ENCODE measurements around the gene TPSAB1.

TPSAB1 gene

DNA sequence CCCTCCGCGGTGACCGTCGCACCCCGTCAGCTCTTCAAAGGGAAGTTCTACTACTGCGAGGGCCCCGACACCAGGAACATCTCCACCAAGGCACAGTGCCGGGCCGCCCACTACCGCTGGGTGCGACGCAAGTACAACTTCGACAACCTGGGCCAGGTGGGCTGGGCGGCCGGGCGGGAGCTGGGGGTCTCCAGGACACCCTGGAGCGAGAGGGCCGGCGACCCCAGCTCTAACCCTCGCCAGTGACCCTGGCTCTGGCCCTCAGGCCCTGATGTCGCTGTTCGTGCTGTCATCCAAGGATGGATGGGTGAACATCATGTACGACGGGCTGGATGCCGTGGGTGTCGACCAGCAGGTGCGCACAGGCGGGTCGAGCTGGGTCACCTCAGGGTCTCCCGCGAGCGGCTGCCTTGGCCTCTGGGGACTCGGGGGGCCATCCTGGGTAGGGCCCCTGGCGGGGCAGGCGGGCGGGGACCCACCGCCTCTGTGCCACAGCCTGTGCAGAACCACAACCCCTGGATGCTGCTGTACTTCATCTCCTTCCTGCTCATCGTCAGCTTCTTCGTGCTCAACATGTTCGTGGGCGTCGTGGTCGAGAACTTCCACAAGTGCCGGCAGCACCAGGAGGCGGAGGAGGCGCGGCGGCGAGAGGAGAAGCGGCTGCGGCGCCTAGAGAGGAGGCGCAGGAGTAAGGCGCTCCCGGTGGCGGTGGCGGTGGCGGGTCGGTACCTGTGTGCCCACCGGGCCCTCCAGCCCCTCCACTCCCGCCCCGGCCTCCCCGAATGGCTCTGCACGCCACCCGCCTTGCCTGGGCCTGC is 28.8 kb upstream of the TPSAB1 start:
- DNase-seq: no peak

DNA sequence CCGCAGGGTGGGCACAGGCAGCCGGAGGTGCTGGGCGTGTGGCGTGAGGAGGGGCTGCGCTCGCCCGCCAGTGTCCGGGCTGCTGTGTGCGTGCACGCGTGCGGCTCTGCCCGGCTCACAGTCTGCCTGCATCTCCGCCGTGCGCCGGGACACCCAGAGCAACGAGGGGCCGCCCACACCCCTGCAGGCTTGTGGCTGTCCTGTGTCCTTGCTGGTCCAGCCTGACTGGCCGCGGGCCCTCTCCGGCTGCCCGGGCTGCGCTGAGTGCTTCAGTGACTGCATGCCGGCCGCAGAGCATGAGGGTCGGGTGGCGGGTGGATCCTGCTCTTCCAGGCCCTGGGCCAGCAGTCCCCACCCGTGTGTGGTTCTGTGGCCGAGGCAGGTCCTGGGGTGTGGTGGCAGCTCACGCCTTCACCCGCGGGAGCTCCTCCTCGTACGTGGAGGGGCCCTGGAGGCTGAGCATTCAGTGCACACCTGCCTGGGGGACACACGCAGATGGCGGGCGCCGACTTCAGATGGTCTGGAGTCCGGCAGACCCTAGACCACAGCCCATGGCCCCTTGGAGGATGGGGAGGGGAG is 27.8 kb upstream of the TPSAB1 start:
- no peak for DNase-seq

DNA sequence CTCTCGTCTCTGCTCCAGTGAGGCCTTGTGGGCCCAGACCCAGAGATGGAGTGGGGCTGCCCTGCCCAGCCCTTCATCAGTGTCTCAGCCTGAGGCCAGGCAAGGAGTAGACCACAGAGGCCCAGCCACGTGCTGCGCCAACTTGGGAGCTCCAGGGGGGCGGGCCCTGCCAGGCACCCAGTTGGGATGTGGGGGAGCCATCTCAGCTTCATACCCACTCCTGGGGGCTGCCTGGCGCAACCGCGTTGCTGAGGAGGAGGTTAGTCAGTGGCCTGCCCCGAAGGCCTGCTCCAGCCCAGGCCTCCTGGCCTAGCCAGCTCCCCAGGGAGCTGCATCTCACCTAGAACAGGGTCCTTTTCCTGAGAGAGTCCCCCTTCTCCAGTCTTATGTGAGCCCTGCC is 27.3 kb upstream of the TPSAB1 start:
- DNase-seq: no peak

DNA sequence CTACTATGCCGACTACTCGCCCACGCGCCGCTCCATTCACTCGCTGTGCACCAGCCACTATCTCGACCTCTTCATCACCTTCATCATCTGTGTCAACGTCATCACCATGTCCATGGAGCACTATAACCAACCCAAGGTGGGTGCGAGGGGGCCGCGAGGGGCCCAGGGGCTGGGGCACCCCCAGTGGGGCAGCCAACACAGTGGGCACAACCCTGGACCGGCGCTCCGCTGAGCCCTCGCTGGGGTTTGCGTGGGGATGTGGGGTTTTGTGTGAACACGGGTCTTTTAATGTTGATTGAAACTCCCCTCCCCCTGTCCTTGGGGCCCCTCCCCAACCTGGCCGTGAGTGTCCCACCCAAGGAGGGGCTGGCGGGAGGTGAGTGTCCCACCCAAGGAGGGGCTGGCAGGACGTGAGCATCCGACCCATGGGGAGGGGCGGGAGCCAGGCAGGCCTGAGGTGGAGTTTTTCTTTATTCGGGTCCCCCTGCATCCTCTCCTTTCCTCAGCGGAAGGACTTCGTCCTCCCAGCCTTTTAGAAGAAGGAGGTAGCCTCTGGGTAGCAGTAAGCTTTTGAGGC is 26.6 kb upstream of the TPSAB1 start:
- no peak for DNase-seq

DNA sequence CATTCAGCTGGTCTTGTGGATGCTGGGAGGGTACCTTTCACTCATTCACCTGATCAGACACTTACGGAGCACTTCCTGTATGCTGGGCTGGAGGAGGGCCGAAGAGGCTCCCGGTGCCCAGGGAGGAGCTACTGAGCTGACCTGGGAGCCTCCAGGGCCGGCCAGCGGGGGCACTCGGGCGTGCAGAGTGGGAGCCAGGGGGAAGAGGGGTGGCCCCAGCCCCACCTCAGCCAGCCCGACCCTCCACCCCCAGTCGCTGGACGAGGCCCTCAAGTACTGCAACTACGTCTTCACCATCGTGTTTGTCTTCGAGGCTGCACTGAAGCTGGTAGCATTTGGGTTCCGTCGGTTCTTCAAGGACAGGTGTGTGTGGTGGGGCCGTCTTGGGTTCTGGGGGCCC is 25.8 kb upstream of the TPSAB1 start:
- no peak for DNase-seq

DNA sequence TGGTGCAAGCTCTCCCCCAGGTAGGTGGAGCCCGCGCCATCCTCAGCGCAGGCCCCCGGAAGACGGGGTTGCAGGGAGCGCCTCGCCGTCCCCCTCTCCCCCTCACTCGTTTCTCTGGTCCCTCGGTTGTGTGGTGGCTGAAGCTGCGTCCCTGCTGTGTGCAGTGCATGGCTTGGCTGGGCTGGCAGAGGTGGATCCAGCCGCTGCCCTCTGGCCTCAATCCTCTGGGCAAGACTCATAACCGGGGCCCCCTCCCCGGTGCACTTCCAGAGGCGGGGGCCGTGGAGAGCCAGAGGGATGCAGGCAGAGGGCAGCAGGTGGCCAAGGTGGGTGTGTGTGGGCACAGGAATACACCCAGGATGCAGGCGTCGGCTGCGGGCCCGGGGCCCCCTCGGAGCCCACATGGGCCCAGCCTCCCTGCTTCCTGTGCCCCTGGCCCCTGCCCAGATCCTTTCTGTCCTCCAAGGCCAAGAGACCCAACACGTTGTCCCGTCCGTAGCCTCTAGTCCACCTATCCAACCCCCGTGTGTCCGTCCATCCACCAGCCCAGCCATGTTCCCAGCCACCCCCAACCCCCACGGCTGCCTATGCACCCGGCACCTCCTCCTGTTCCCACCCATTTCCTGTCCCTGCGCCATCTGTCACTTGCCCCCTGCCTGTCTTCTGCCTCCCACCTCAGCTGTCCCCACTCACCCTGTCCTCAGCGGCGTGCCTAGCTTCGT is 24.8 kb upstream of the TPSAB1 start:
- DNase-seq: no peak

DNA sequence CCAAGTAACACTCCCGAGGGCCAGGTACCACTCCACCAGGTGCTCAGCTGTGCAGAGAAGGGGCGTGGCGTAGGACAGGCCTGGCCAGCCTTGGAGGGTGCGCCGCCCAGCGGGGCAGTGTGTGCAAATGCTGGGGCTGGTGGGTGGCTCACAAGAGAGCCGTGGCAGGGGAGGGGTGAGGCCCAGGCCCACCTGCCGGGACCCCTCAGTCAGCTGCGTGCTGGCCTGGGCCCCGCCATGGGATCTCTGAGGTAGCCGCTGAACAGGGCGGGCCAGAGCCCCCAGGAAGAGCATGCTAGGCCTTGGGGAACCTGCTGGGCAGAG is 24.2 kb upstream of the TPSAB1 start:
- DNase-seq: no peak

DNA sequence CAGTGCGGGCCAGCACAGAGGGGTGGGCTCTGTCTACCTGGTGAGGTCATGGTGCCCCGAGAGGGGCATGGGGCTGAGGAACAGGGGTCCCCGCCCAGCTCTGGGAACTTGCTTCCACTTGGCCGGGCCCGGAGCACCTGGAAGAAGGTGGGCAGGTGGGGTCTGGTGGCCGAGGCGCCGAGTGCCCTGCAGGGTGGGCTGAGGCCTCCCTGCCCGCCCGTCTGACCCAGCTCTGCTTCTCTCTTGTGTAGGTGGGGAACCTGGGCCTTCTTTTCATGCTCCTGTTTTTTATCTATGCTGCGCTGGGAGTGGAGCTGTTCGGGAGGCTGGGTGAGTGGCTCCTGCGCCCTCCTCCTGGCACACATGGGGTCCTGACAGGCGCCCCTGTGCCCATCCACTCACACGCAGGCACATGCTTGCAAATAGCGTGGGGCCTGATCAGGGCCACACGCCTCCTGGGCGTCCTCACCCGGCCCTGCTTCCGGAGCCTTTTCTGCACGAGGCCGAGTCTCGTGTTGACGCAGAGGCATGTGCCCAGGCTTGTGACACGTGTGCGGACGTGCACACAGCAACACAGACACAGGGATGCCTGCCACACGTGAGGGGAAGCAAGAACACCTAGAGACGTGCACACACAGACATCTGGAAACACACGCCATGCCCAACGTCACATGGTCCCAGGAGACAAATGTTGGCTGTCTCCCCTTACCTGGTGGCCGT is 23.7 kb upstream of the TPSAB1 start:
- DNase-seq: no peak

DNA sequence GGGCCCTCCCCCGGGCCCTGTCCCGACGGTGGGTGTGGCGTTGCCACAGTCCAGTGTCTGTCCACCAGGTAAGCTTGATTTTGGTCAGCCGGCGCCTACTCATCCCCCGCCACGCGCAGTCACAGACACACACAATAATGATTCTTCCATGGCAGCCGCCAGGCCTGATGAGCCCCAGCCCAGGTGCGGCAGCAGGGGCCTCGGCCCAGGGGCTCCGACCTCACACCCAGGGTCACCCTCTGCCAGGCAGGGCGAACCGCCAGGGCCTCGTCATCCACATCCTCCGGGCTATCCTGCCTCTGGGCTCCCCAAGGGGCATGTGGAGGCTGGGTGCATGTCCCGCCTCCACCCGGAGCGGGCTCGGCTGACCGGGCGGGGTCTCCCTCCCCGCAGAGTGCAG is 23.0 kb upstream of the TPSAB1 start:
- DNase-seq: no peak

DNA sequence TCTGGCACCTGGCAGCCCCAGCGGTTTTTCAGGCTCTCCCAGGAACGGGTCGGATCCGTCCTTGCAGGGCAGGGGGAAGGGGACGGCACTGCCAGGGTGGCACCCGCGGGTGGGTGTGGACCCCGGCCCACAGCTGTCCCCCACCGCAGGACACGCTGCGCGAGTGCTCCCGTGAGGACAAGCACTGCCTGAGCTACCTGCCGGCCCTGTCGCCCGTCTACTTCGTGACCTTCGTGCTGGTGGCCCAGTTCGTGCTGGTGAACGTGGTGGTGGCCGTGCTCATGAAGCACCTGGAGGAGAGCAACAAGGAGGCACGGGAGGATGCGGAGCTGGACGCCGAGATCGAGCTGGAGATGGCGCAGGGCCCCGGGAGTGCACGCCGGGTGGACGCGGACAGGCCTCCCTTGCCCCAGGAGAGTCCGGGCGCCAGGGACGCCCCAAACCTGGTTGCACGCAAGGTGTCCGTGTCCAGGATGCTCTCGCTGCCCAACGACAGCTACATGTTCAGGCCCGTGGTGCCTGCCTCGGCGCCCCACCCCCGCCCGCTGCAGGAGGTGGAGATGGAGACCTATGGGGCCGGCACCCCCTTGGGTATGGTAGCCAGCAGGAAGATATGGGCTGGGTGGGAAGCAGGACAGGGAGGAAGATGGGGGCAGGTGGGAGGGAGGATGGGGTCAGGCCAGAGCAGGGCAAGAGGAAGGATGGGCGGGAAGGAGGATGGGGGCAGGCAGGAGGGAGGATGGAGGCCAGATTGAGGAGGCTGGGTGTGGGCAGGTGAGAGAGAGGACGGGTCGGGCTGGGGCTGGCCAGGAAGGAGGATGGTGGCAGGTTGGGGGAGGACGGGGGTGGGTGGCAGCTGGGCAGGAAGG is 22.2 kb upstream of the TPSAB1 start:
- no peak for DNase-seq

DNA sequence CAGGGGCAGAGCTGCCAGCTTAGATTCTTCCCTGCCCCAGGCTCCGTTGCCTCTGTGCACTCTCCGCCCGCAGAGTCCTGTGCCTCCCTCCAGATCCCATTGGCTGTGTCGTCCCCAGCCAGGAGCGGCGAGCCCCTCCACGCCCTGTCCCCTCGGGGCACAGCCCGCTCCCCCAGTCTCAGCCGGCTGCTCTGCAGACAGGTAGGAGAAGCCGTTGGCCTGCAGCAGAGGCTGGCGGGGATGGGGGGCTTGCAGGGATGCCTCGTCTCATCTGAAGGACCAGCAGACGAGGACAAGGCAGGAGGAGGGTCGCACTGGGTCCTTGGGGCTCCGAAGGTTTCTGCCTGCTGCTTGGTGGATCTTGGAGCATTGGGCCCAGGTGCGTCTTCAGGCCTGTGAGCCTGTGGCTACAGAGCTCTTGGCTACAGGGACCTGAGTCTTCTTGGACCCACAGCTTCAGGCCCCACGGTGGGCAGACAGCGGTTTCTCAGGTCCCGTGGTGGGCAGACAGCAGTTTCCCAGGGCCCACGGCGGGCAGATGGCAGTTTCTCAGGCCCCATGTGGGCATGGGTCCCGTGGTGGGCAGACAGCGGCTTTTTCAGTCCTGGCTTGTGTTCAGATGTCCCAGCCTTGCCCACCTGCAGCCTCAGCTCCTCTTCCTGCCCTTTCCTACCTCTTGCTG is 21.4 kb upstream of the TPSAB1 start:
- DNase-seq: no peak

DNA sequence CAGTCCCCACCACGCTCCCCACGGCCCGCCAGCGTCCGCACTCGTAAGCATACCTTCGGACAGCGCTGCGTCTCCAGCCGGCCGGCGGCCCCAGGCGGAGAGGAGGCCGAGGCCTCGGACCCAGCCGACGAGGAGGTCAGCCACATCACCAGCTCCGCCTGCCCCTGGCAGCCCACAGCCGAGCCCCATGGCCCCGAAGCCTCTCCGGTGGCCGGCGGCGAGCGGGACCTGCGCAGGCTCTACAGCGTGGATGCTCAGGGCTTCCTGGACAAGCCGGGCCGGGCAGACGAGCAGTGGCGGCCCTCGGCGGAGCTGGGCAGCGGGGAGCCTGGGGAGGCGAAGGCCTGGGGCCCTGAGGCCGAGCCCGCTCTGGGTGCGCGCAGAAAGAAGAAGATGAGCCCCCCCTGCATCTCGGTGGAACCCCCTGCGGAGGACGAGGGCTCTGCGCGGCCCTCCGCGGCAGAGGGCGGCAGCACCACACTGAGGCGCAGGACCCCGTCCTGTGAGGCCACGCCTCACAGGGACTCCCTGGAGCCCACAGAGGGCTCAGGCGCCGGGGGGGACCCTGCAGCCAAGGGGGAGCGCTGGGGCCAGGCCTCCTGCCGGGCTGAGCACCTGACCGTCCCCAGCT is 20.3 kb upstream of the TPSAB1 start:
- DNase-seq: no peak

DNA sequence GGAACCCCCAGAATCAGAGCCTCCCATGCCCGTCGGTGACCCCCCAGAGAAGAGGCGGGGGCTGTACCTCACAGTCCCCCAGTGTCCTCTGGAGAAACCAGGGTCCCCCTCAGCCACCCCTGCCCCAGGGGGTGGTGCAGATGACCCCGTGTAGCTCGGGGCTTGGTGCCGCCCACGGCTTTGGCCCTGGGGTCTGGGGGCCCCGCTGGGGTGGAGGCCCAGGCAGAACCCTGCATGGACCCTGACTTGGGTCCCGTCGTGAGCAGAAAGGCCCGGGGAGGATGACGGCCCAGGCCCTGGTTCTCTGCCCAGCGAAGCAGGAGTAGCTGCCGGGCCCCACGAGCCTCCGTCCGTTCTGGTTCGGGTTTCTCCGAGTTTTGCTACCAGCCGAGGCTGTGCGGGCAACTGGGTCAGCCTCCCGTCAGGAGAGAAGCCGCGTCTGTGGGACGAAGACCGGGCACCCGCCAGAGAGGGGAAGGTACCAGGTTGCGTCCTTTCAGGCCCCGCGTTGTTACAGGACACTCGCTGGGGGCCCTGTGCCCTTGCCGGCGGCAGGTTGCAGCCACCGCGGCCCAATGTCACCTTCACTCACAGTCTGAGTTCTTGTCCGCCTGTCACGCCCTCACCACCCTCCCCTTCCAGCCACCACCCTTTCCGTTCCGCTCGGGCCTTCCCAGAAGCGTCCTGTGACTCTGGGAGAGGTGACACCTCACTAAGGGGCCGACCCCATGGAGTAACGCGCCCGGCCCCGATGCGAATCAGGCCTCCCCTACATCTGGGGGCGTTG is 19.5 kb upstream of the TPSAB1 start:
- no peak for DNase-seq

DNA sequence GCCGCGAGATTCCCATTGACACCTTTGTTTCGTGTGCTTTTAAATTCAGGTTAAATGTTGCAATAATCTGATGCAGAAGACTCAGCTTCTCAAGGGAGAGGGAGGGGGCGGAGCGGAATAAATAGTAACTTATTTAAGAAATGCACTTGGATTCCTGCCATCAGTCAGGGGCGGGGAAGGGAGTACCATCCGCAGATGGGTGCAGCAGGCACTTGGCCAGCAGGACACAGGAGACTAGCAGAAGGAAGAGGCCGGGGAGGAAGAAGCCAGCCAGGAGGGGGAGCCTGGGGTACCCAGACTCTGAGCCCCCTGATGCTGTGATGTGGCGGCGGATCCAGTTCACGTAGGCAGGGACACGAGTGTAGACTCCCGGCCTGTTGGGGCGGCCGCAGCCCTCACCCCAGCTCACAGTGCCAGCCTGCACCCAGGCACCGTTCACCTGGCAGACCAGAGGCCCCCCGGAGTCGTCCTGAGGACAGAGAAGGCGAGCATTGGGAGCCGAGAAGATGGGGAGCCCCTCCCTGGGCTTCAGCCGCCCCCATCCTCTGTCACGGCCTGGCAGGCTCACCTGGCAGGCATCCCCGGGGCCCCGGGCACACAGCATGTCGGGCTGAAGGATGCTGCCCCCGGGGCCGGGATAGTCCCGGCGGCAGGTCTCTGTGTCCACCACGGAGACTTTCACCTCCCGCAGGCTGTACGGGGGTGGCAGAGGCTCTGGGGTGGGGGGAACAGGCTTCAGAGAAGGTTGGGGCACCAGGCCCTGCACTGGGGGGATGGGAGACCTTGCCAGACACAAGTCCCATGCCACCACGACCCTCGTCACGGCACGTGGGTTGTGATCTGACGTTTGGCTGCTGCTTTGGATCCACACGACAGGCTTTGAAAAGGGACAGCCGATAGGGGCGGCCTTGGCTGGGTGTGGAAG is 18.6 kb upstream of the TPSAB1 start:
- DNase-seq: no peak

DNA sequence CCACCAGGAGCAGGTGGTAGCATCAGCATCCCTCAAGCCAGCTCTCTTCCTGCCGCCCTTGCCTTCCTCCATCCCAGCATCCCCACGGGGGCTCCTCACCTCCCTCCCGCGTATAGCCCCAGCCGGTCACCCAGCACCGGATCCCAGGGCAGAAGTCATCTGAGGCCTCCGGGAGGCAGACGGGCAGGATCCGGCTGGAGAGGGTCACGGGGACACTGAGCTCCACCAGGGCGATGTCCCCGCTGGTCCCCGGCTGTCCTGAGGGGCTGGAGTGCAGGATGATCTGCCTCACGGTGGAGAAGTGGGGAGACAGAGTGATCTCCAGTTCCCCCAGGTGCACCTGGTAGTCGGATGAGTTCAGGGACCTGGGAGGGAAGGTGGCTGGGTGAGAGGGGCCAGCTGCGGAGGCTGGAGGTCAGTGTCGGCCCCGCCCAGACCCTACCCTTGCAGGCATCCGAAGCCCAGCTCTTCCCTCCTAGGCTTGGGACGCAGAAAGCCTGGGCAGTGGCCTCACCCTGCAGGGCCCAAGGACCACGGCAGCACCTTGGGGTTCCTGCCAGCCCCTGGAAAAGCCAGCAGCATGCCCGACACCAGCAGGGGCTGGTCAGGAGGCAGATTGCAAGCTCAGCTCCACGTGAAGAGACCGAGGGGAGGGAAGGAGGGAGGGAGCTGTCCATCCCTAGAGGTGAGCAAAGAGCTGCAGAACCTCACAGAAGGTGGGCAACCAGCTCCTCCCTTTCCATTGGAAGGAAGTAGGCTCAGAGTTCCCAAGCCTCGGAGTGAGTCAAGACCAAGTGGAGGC is 17.8 kb upstream of the TPSAB1 start:
- no peak for DNase-seq

DNA sequence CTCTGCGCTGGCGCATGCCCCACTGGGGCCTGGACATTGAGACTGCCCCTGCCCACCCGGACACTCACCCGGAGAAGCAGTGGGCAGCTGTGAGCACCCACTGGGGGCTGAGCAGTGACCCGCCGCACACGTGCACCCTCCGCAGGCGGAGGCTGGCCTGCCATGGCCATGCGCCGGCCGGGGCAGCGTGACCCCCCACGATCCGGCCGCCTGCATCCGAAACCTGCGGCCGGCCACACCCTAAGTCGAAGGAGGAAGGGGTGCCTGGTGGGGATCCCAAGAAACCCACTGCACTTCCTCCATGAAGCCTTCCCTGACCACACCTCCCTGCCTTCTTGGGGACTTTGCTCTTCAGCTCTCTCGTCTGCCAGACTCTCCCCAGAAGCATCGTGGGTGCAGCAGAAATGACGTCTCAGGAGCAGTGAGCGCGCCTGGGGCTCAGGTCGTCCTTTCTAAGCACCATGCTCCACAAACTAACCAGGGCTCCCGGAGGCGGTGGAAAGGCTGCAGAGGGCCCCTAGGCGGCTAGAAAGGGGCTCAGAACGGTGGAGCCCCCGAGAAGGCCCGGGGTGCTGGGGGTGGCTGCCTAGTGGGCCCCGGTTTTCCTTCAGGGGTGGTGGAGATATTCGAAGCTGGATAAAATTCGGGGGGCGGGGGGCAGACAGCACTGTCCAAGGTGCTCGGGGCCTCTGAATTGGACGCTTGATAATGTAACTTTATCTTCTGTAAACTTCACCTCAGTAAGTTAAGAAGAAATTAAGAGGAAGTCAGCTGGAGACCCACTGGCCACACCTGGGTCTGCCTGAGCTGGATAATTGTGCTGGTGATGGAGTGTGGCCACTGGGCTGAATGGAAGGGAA is 16.9 kb upstream of the TPSAB1 start:
- DNase-seq: no peak

DNA sequence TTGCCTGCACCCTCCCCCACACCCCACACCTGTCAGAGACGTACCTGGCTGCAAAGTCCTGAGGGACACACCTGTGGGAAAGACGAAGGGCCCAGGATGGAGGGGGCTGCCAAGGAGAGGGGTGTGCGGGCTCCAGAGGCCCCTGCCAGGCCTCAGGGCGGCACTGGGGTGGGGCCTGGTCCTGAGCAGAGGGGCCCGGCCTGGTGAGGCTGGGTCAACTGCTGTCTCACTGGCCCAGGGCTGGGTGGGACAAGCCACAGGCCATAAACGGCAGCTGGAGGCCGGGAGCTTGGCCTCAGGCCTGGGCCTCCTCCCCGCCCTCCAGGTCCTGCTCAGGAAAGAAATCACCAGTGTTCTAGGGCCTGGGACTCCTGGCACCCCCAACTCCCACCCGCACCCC is 15.9 kb upstream of the TPSAB1 start:
- DNase-seq: no peak
